ENCODE data around the gene LHFPL6.

DNA sequence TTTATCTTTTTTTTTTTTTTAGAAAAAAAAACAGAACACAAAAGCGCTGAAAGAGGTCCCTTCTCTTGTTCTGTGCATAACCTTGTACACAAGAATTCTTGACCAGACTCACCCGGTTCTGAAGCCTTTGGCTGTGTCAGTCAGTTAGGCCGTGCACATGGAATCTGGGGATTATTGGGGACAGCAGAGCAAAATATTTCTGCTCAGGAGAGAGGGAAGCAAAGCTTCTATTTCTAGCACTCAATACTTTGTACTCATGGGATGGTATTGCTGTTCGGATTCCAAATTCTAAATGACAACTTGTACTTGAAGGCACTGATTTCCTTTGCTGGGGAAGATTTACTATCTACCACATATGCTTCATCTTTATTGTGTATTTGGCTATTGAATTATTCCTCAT is 292.0 kb downstream of the LHFPL6 start:
- TF ChIP-seq, protein P1, sequence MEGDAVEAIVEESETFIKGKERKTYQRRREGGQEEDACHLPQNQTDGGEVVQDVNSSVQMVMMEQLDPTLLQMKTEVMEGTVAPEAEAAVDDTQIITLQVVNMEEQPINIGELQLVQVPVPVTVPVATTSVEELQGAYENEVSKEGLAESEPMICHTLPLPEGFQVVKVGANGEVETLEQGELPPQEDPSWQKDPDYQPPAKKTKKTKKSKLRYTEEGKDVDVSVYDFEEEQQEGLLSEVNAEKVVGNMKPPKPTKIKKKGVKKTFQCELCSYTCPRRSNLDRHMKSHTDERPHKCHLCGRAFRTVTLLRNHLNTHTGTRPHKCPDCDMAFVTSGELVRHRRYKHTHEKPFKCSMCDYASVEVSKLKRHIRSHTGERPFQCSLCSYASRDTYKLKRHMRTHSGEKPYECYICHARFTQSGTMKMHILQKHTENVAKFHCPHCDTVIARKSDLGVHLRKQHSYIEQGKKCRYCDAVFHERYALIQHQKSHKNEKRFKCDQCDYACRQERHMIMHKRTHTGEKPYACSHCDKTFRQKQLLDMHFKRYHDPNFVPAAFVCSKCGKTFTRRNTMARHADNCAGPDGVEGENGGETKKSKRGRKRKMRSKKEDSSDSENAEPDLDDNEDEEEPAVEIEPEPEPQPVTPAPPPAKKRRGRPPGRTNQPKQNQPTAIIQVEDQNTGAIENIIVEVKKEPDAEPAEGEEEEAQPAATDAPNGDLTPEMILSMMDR (IDR thresholded peaks at IDR 0.05 in 8 of 11, conservative IDR thresholded peaks at IDR 0.05 in 3 of 11), result no peak
- no peak for TF ChIP-seq POLR2AphosphoS5 (IDR thresholded peaks at IDR 0.05)
